Activated naive CD8-positive, alpha-beta T cell treated with anti-CD3 and anti-CD28 coated beads, Interleukin-2, amount 10 ng/mL, durations not matched to agents 7 days and 5 days (primary cell): ENCODE measurements around the gene TUBA1C. TPM values are rescaled to one million over a fixed set of nuclear protein-coding genes. Genes with fewer than 3 reads are reported as not detected.
"Not testable (repeated sequence)": the region's sequence is repeated elsewhere in the genome, so short reads cannot be mapped to it uniquely, and the experiment has no call there.

Experiments
- ATAC-seq: fragments of 150-1000 bp; cut with Tn5 transposase; one replicate; pipeline ENCODE4 v1.10.0; 2021; ENCODE audit warnings: low read depth, moderate library complexity
- POLR2A ChIA-PET: fragments of 350-600 bp; sonication (Branson Sonifier 250); formaldehyde crosslinking; loops from one replicate; lab custom pipeline; 2021; ENCODE audit warnings: antibody characterized with exemption; lab: Charles Lee
- DNase-seq: peaks from one replicate; pipeline ENCODE4 v3.0.0; 2021
- H3K27ac Mint-ChIP-seq: one replicate; pipeline ENCODE4 v1.8.0; 2022; ENCODE audit warnings: mild to moderate bottlenecking, mixed read lengths
- H3K27me3 Mint-ChIP-seq: one replicate; pipeline ENCODE4 v1.8.0; 2022; ENCODE audit warnings: mild to moderate bottlenecking, moderate library complexity, mixed read lengths
- H3K36me3 Mint-ChIP-seq: one replicate; pipeline ENCODE4 v1.8.0; 2021; ENCODE audit warnings: mild to moderate bottlenecking, mixed read lengths
- H3K4me1 Mint-ChIP-seq: one replicate; pipeline ENCODE4 v1.8.0; 2021; ENCODE audit warnings: mixed read lengths
- H3K4me3 Mint-ChIP-seq: one replicate; pipeline ENCODE4 v1.8.0; 2022; ENCODE audit warnings: mild to moderate bottlenecking, moderate library complexity, mixed read lengths
- H3K9me3 Mint-ChIP-seq: one replicate; pipeline ENCODE4 v1.8.0; 2021; ENCODE audit warnings: mixed read lengths
- total RNA-seq, 2 experiments: library from RNA; stranded (reverse); gene quantifications; one replicate each; pipeline ENCODE4 v1.2.3, GENCODE V29; 2021

The TUBA1C gene
- total RNA-seq, 2 experiments from 2014 or later: 162 to 168 TPM

- Mint-ChIP-seq H3K9me3 (no peaks in the 10 kb centered on the region), H3K27me3 (peaks cover 4% of the 10 kb centered on the region), H3K27ac (peak overlapping the region; percentile 66), H3K36me3 (no peaks in the 10 kb centered on the region), H3K4me3 (no peak overlapping the region), H3K4me1 (peaks cover 6% of the 10 kb centered on the region)
- POLR2A ChIA-PET: interaction anchor here (1.2 to 5.9 kb wide), 2 partner anchors 45 to 102 kb away, joined by 7 to 53 read pairs; partner anchors contain the start of gene TUBA1B
- DNase-seq (no peak), ATAC-seq (no peak)
These were observed 31.7 kb upstream of the TUBA1C start for GRCh38 chr12:49232940-49233841.

- peaks cover 6% of the 10 kb centered on the region for H3K4me1 Mint-ChIP-seq
- peak overlapping the region; percentile 86 for H3K4me3 Mint-ChIP-seq
- no peak for DNase-seq
- H3K9me3 Mint-ChIP-seq: no peaks in the 10 kb centered on the region
- ATAC-seq: no peak
- H3K36me3 Mint-ChIP-seq: no peaks in the 10 kb centered on the region
- H3K27me3 Mint-ChIP-seq: peaks cover 4% of the 10 kb centered on the region
- POLR2A ChIA-PET: interaction anchor here (0.7 to 5.9 kb wide), 4 partner anchors 46 to 170 kb away, joined by 3 to 53 read pairs (median 6); partner anchors contain the start of gene TUBA1B
- H3K27ac Mint-ChIP-seq: peak overlapping the region; percentile 66
These were observed 30.9 kb upstream of the TUBA1C start for GRCh38 chr12:49233842-49234526.

GRCh38 chr12:49236423-49236822 lies 28.5 kb upstream of the TUBA1C start:
- no peak overlapping the region for H3K27ac Mint-ChIP-seq
- peaks cover 7% of the 10 kb centered on the region for H3K27me3 Mint-ChIP-seq
- H3K36me3 Mint-ChIP-seq: no peaks in the 10 kb centered on the region
- peaks cover 6% of the 10 kb centered on the region for H3K4me1 Mint-ChIP-seq
- H3K4me3 Mint-ChIP-seq: no peak overlapping the region
- no peaks in the 10 kb centered on the region for H3K9me3 Mint-ChIP-seq
- POLR2A ChIA-PET: interaction anchor here (1.0 kb wide), 1 partner anchor 105 kb away, joined by 3 read pairs; the partner anchor contains the start of gene TUBA1B
- ATAC-seq: no peak
- DNase-seq: no peak

GRCh38 chr12:49243631-49244030 lies 21.3 kb upstream of the TUBA1C start:
- POLR2A ChIA-PET: no interaction called here
- no peak for DNase-seq
- Mint-ChIP-seq H3K4me3 (no peak overlapping the region), H3K27me3 (peaks cover 3% of the 10 kb centered on the region), H3K4me1 (no peaks in the 10 kb centered on the region), H3K27ac (no peak overlapping the region), H3K9me3 (no peaks in the 10 kb centered on the region), H3K36me3 (no peaks in the 10 kb centered on the region)
- ATAC-seq: no peak

GRCh38 chr12:49244176-49244575 lies 20.7 kb upstream of the TUBA1C start:
- no peaks in the 10 kb centered on the region for H3K9me3 Mint-ChIP-seq
- ATAC-seq (no peak), DNase-seq (no peak)
- POLR2A ChIA-PET: no interaction called here
- peaks cover 3% of the 10 kb centered on the region for H3K27me3 Mint-ChIP-seq
- no peak overlapping the region for H3K4me3 Mint-ChIP-seq
- H3K4me1 Mint-ChIP-seq: no peaks in the 10 kb centered on the region
- no peaks in the 10 kb centered on the region for H3K36me3 Mint-ChIP-seq
- H3K27ac Mint-ChIP-seq: no peak overlapping the region

- no peaks in the 10 kb centered on the region for H3K4me1 Mint-ChIP-seq
- peaks cover 2% of the 10 kb centered on the region for H3K27me3 Mint-ChIP-seq
- no peaks in the 10 kb centered on the region for H3K36me3 Mint-ChIP-seq
- H3K9me3 Mint-ChIP-seq: no peaks in the 10 kb centered on the region
- H3K27ac Mint-ChIP-seq: no peak overlapping the region
- POLR2A ChIA-PET: interaction anchor here (1.2 to 1.6 kb wide), 2 partner anchors 13 to 120 kb away, joined by 3 to 4 read pairs; partner anchors contain the start of genes TUBA1B and TUBA1C
- DNase-seq (no peak), ATAC-seq (no peak)
- H3K4me3 Mint-ChIP-seq: no peak overlapping the region
These were observed 13.5 kb upstream of the TUBA1C start for GRCh38 chr12:49251357-49251756.

GRCh38 chr12:49253033-49253623 lies 11.8 kb upstream of the TUBA1C start:
- no peak overlapping the region for H3K27ac Mint-ChIP-seq
- ATAC-seq (no peak), DNase-seq (no peak)
- POLR2A ChIA-PET: interaction anchor here (1.6 kb wide), 1 partner anchor 11 kb away, joined by 4 read pairs; the partner anchor contains the start of gene TUBA1C
- peaks cover 2% of the 10 kb centered on the region for H3K27me3 Mint-ChIP-seq
- H3K36me3 Mint-ChIP-seq: no peaks in the 10 kb centered on the region
- no peak overlapping the region for H3K4me3 Mint-ChIP-seq
- no peaks in the 10 kb centered on the region for H3K9me3 Mint-ChIP-seq
- peaks cover 1% of the 10 kb centered on the region for H3K4me1 Mint-ChIP-seq

GRCh38 chr12:49255456-49255855 lies 9.4 kb upstream of the TUBA1C start:
- POLR2A ChIA-PET: interaction anchor here (2.2 kb wide), 1 partner anchor 9 kb away, joined by 18 read pairs; the partner anchor contains the start of gene TUBA1C
- not testable (repeated sequence) for H3K4me3 Mint-ChIP-seq, H3K9me3 Mint-ChIP-seq, H3K36me3 Mint-ChIP-seq, DNase-seq, H3K27me3 Mint-ChIP-seq, ATAC-seq, H3K27ac Mint-ChIP-seq, H3K4me1 Mint-ChIP-seq

- no peak overlapping the region for H3K4me3 Mint-ChIP-seq
These were observed 8.8 kb upstream of the TUBA1C start for GRCh38 chr12:49255857-49256637.

GRCh38 chr12:49257508-49258184 lies 7.2 kb upstream of the TUBA1C start:
- H3K4me1 Mint-ChIP-seq, DNase-seq, H3K27ac Mint-ChIP-seq, H3K27me3 Mint-ChIP-seq, ATAC-seq, H3K4me3 Mint-ChIP-seq, POLR2A ChIA-PET, H3K9me3 Mint-ChIP-seq, H3K36me3 Mint-ChIP-seq: not testable (repeated sequence)

More at GRCh38 chr12:49255857-49256637, 8.8 kb upstream of the TUBA1C start:
- no peak for DNase-seq
- Mint-ChIP-seq H3K27me3 (peaks cover 2% of the 10 kb centered on the region), H3K36me3 (peaks cover 1% of the 10 kb centered on the region), H3K27ac (no peak overlapping the region), H3K9me3 (no peaks in the 10 kb centered on the region), H3K4me1 (peaks cover 4% of the 10 kb centered on the region)
- ATAC-seq: no peak
- POLR2A ChIA-PET: interaction anchor here (0.5 to 2.2 kb wide), 2 partner anchors 9 to 72 kb away, joined by 3 to 18 read pairs; partner anchors contain the start of gene TUBA1C

GRCh38 chr12:49259452-49259851 lies 5.4 kb upstream of the TUBA1C start:
- Mint-ChIP-seq H3K36me3 (peaks cover 5% of the 10 kb centered on the region), H3K27ac (no peak overlapping the region), H3K4me1 (peaks cover 15% of the 10 kb centered on the region), H3K4me3 (no peak overlapping the region), H3K9me3 (no peaks in the 10 kb centered on the region), H3K27me3 (no peaks in the 10 kb centered on the region)
- DNase-seq (no peak), ATAC-seq (no peak)
- POLR2A ChIA-PET: no interaction called here

- no peak for ATAC-seq
- H3K9me3 Mint-ChIP-seq: no peaks in the 10 kb centered on the region
- H3K4me1 Mint-ChIP-seq: peaks cover 15% of the 10 kb centered on the region
- no peak for DNase-seq
- peaks cover 5% of the 10 kb centered on the region for H3K36me3 Mint-ChIP-seq
- H3K27ac Mint-ChIP-seq: no peak overlapping the region
- H3K27me3 Mint-ChIP-seq: no peaks in the 10 kb centered on the region
- no peak overlapping the region for H3K4me3 Mint-ChIP-seq
- POLR2A ChIA-PET: no interaction called here
These were observed 4.7 kb upstream of the TUBA1C start for GRCh38 chr12:49260166-49260565.
